Measurements from ENCODE around the gene GARIN5A.
A peak's percentile ranks its signal among the peaks of the same experiment; 100 is the strongest.

Gene GARIN5A

GRCh38 chr19:50437862-50438449, 38.7 kb downstream of the GARIN5A start:
- Histone ChIP-seq H3K4me1 (ENCODE audit: control insufficient read depth, insufficient read depth, low read length) (no peaks in the 10 kb centered on the region), H3K9me3 (ENCODE audit: control insufficient read depth, low read length) (no peaks in the 10 kb centered on the region), H3K9ac (ENCODE audit: low read length) (no peak overlapping the region), H3K4me3 (ENCODE audit: low read length) (no peak overlapping the region), H3K27me3 (replicated peaks; ENCODE audit: control insufficient read depth, insufficient read depth, low read length) (peaks cover 36% of the 10 kb centered on the region), H3K36me3 (ENCODE audit: control insufficient read depth, insufficient read depth, low read length, severe bottlenecking) (no peaks in the 10 kb centered on the region)
- no peak for DNase-seq (ENCODE audit: low read depth)

- Histone ChIP-seq H3K27me3 (replicated peaks; ENCODE audit: control insufficient read depth, insufficient read depth, low read length) (peaks cover 51% of the 10 kb centered on the region), H3K4me1 (ENCODE audit: control insufficient read depth, insufficient read depth, low read length) (peaks cover 2% of the 10 kb centered on the region), H3K9me3 (ENCODE audit: control insufficient read depth, low read length) (no peaks in the 10 kb centered on the region), H3K4me3 (ENCODE audit: low read length) (no peak overlapping the region), H3K36me3 (ENCODE audit: control insufficient read depth, insufficient read depth, low read length, severe bottlenecking) (no peaks in the 10 kb centered on the region), H3K9ac (ENCODE audit: low read length) (no peak overlapping the region)
- no peak for DNase-seq (ENCODE audit: low read depth)
Observed at GRCh38 chr19:50435627-50436026, 41.0 kb downstream of the GARIN5A start.

GRCh38 chr19:50435221-50435620, 41.4 kb downstream of the GARIN5A start:
- Histone ChIP-seq H3K4me1 (ENCODE audit: control insufficient read depth, insufficient read depth, low read length) (peaks cover 2% of the 10 kb centered on the region), H3K4me3 (ENCODE audit: low read length) (no peak overlapping the region), H3K27me3 (replicated peaks; ENCODE audit: control insufficient read depth, insufficient read depth, low read length) (peaks cover 54% of the 10 kb centered on the region), H3K36me3 (ENCODE audit: control insufficient read depth, insufficient read depth, low read length, severe bottlenecking) (no peaks in the 10 kb centered on the region), H3K9me3 (ENCODE audit: control insufficient read depth, low read length) (no peaks in the 10 kb centered on the region), H3K9ac (ENCODE audit: low read length) (no peak overlapping the region)
- no peak for DNase-seq (ENCODE audit: low read depth)

GRCh38 chr19:50434525-50434924, 42.1 kb downstream of the GARIN5A start:
- no peak overlapping the region for H3K4me3 ChIP-seq (ENCODE audit: low read length)
- no peaks in the 10 kb centered on the region for H3K36me3 ChIP-seq (ENCODE audit: control insufficient read depth, insufficient read depth, low read length, severe bottlenecking)
- H3K4me1 ChIP-seq (ENCODE audit: control insufficient read depth, insufficient read depth, low read length): peaks cover 2% of the 10 kb centered on the region
- H3K27me3 ChIP-seq (replicated peaks; ENCODE audit: control insufficient read depth, insufficient read depth, low read length): peaks cover 59% of the 10 kb centered on the region
- H3K9me3 ChIP-seq (ENCODE audit: control insufficient read depth, low read length): no peaks in the 10 kb centered on the region
- no peak for DNase-seq (ENCODE audit: low read depth)
- H3K9ac ChIP-seq (ENCODE audit: low read length): no peak overlapping the region

- peaks cover 2% of the 10 kb centered on the region for H3K4me1 ChIP-seq (ENCODE audit: control insufficient read depth, insufficient read depth, low read length)
- H3K4me3 ChIP-seq (ENCODE audit: low read length): no peak overlapping the region
- peaks cover 59% of the 10 kb centered on the region for H3K27me3 ChIP-seq (replicated peaks; ENCODE audit: control insufficient read depth, insufficient read depth, low read length)
- H3K36me3 ChIP-seq (ENCODE audit: control insufficient read depth, insufficient read depth, low read length, severe bottlenecking): no peaks in the 10 kb centered on the region
- DNase-seq (ENCODE audit: low read depth): no peak
- no peak overlapping the region for H3K9ac ChIP-seq (ENCODE audit: low read length)
- H3K9me3 ChIP-seq (ENCODE audit: control insufficient read depth, low read length): no peaks in the 10 kb centered on the region
Observed at GRCh38 chr19:50433201-50434180, 43.2 kb downstream of the GARIN5A start.

- peaks cover 6% of the 10 kb centered on the region for H3K4me1 ChIP-seq (ENCODE audit: control insufficient read depth, insufficient read depth, low read length)
- H3K27me3 ChIP-seq (replicated peaks; ENCODE audit: control insufficient read depth, insufficient read depth, low read length): peaks cover 57% of the 10 kb centered on the region
- DNase-seq (ENCODE audit: low read depth): peak; percentile 42
Observed at GRCh38 chr19:50432221-50433028, 44.2 kb downstream of the GARIN5A start, which contains the start of gene MYBPC2. MYBPC2 (plus strand) TSS chr19:50432892; CDS start chr19:50432954, 62 bp downstream.

GRCh38 chr19:50431343-50432220, 45.1 kb downstream of the GARIN5A start:
- no peak overlapping the region for H3K9ac ChIP-seq (ENCODE audit: low read length)
- peaks cover 57% of the 10 kb centered on the region for H3K27me3 ChIP-seq (replicated peaks; ENCODE audit: control insufficient read depth, insufficient read depth, low read length)
- H3K36me3 ChIP-seq (ENCODE audit: control insufficient read depth, insufficient read depth, low read length, severe bottlenecking): no peaks in the 10 kb centered on the region
- H3K4me3 ChIP-seq (ENCODE audit: low read length): peak overlapping the region; percentile 70
- peak; percentile 89 for DNase-seq (ENCODE audit: low read depth)
- peaks cover 6% of the 10 kb centered on the region for H3K4me1 ChIP-seq (ENCODE audit: control insufficient read depth, insufficient read depth, low read length)
- H3K9me3 ChIP-seq (ENCODE audit: control insufficient read depth, low read length): no peaks in the 10 kb centered on the region

More at GRCh38 chr19:50432221-50433028, 44.2 kb downstream of the GARIN5A start, which contains the start of gene MYBPC2:
- peak within 1 kb of the TSS; percentile 70 for H3K4me3 ChIP-seq (ENCODE audit: low read length)
- no peaks in the 10 kb centered on the region for H3K36me3 ChIP-seq (ENCODE audit: control insufficient read depth, insufficient read depth, low read length, severe bottlenecking)
- H3K9ac ChIP-seq (ENCODE audit: low read length): no peak within 1 kb of the TSS
- H3K9me3 ChIP-seq (ENCODE audit: control insufficient read depth, low read length): no peaks in the 10 kb centered on the region

GRCh38 chr19:50430888-50431342, 45.7 kb downstream of the GARIN5A start:
- Histone ChIP-seq H3K4me3 (ENCODE audit: low read length) (peak overlapping the region; percentile 70), H3K36me3 (ENCODE audit: control insufficient read depth, insufficient read depth, low read length, severe bottlenecking) (no peaks in the 10 kb centered on the region), H3K9ac (ENCODE audit: low read length) (no peak overlapping the region), H3K27me3 (replicated peaks; ENCODE audit: control insufficient read depth, insufficient read depth, low read length) (peaks cover 52% of the 10 kb centered on the region), H3K9me3 (ENCODE audit: control insufficient read depth, low read length) (no peaks in the 10 kb centered on the region), H3K4me1 (ENCODE audit: control insufficient read depth, insufficient read depth, low read length) (peaks cover 6% of the 10 kb centered on the region)
- no peak for DNase-seq (ENCODE audit: low read depth)

GRCh38 chr19:50428772-50429463, 47.7 kb downstream of the GARIN5A start:
- no peak overlapping the region for H3K9ac ChIP-seq (ENCODE audit: low read length)
- H3K36me3 ChIP-seq (ENCODE audit: control insufficient read depth, insufficient read depth, low read length, severe bottlenecking): no peaks in the 10 kb centered on the region
- peaks cover 38% of the 10 kb centered on the region for H3K27me3 ChIP-seq (replicated peaks; ENCODE audit: control insufficient read depth, insufficient read depth, low read length)
- no peaks in the 10 kb centered on the region for H3K9me3 ChIP-seq (ENCODE audit: control insufficient read depth, low read length)
- no peak for DNase-seq (ENCODE audit: low read depth)
- peaks cover 6% of the 10 kb centered on the region for H3K4me1 ChIP-seq (ENCODE audit: control insufficient read depth, insufficient read depth, low read length)
- no peak overlapping the region for H3K4me3 ChIP-seq (ENCODE audit: low read length)

- peaks cover 38% of the 10 kb centered on the region for H3K27me3 ChIP-seq (replicated peaks; ENCODE audit: control insufficient read depth, insufficient read depth, low read length)
- H3K4me3 ChIP-seq (ENCODE audit: low read length): peak overlapping the region; percentile 28
- H3K36me3 ChIP-seq (ENCODE audit: control insufficient read depth, insufficient read depth, low read length, severe bottlenecking): no peaks in the 10 kb centered on the region
- H3K9me3 ChIP-seq (ENCODE audit: control insufficient read depth, low read length): no peaks in the 10 kb centered on the region
- peaks cover 6% of the 10 kb centered on the region for H3K4me1 ChIP-seq (ENCODE audit: control insufficient read depth, insufficient read depth, low read length)
- DNase-seq (ENCODE audit: low read depth): peak; percentile 69
- H3K9ac ChIP-seq (ENCODE audit: low read length): peak overlapping the region; percentile 10
Observed at GRCh38 chr19:50427997-50428425, 48.6 kb downstream of the GARIN5A start.
